Measurements from ENCODE around the gene ZNF407. TPM values are rescaled to one million over a fixed set of nuclear protein-coding genes. Genes with fewer than 3 reads are reported as not detected.

The ZNF407 gene
- total and polyA plus RNA-seq, 10 donors, result 2.0 to 41.0 (median 26.3) TPM

- H3K4me1 ChIP-seq, result no peaks in the 10 kb centered on the region
- H3K27me3 ChIP-seq (replicated peaks in 1 of 7), result no peaks in the 10 kb centered on the region
- H3K27ac ChIP-seq, result no peak overlapping the region
- intact Hi-C loops (cut with DNase I; ENCODE audit: low total_unique reads), result no loop called here
- 86 to 92% (median 89%) methylated on average over 1 of the region's 1 CpG for WGBS, 5 donors
- DNase-seq, result no peak
- peaks cover 0 to 3% (median 0%) of the 10 kb centered on the region in 6 donors for H3K36me3 ChIP-seq
- no peak for TF ChIP-seq POLR2AphosphoS5 (IDR thresholded peaks at IDR 0.05)
- TF ChIP-seq CTCF (IDR thresholded peaks at IDR 0.05 in 8 of 11, conservative IDR thresholded peaks at IDR 0.05 in 3 of 11), result no peak
- no peak for TF ChIP-seq POLR2A (IDR thresholded peaks at IDR 0.05)
- H3K9me3 ChIP-seq, result no peaks in the 10 kb centered on the region
- no peak overlapping the region for H3K4me3 ChIP-seq
These were observed 260.2 kb downstream of the ZNF407 start for GRCh38 chr18:74857901-74858300.

- intact Hi-C loops (cut with DNase I; ENCODE audit: low total_unique reads), result no loop called here
- Histone ChIP-seq H3K27ac (no peak overlapping the region), H3K27me3 (replicated peaks in 1 of 7) (no peaks in the 10 kb centered on the region), H3K4me3 (no peak overlapping the region), H3K4me1 (no peaks in the 10 kb centered on the region), H3K36me3 (peaks cover 0 to 3% (median 0%) of the 10 kb centered on the region in 6 donors), H3K9me3 (no peaks in the 10 kb centered on the region)
- WGBS, 5 donors, result 84 to 88% (median 86%) methylated on average over 4 of the region's 4 CpGs
- no peak for DNase-seq
- no peak for TF ChIP-seq CTCF (IDR thresholded peaks at IDR 0.05 in 8 of 11, conservative IDR thresholded peaks at IDR 0.05 in 3 of 11)
- TF ChIP-seq POLR2A (IDR thresholded peaks at IDR 0.05), result no peak
- no peak for TF ChIP-seq POLR2AphosphoS5 (IDR thresholded peaks at IDR 0.05)
These were observed 263.5 kb downstream of the ZNF407 start for GRCh38 chr18:74861154-74861553.

DNA sequence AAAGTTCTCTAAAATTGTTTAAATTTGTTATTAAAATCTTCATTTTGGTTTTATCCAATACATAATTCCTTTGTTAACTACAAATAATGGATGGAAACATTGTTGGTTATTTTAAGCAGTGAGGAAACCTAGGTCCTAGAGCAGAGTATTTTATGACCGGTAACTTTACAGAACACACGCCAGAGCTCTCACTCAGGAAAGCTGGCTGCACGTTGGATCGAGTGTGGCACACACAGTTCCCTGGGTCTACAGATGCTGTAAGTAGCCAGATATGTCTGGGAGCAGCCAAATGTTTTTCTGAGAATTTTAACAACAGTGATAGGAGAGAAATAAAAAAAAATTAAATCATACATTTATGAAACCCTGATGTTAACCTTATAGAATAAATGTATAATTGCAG, 264.4 kb downstream of the ZNF407 start:
- Histone ChIP-seq H3K27ac (no peak overlapping the region), H3K9me3 (no peaks in the 10 kb centered on the region), H3K27me3 (replicated peaks in 1 of 7) (no peaks in the 10 kb centered on the region), H3K4me1 (no peaks in the 10 kb centered on the region), H3K36me3 (peaks cover 0 to 3% (median 0%) of the 10 kb centered on the region in 6 donors), H3K4me3 (no peak overlapping the region)
- DNase-seq, result no peak
- WGBS, 5 donors, result 95 to 97% (median 96%) methylated on average over 4 of the region's 4 CpGs
- TF ChIP-seq CTCF (IDR thresholded peaks at IDR 0.05 in 8 of 11, conservative IDR thresholded peaks at IDR 0.05 in 3 of 11) (no peak), POLR2AphosphoS5 (IDR thresholded peaks at IDR 0.05) (no peak), POLR2A (IDR thresholded peaks at IDR 0.05) (no peak)
- intact Hi-C loops (cut with DNase I; ENCODE audit: low total_unique reads), result no loop called here

GRCh38 chr18:74866577-74866976, 268.9 kb downstream of the ZNF407 start:
- Histone ChIP-seq H3K27me3 (replicated peaks in 1 of 7) (no peaks in the 10 kb centered on the region), H3K4me3 (no peak overlapping the region), H3K9me3 (no peaks in the 10 kb centered on the region), H3K27ac (no peak overlapping the region), H3K4me1 (no peaks in the 10 kb centered on the region), H3K36me3 (no peaks in the 10 kb centered on the region)
- no peak for DNase-seq
- intact Hi-C loops (cut with DNase I; ENCODE audit: low total_unique reads), result no loop called here
- 95 to 100% (median 97%) methylated on average over 3 of the region's 3 CpGs for WGBS, 5 donors
- TF ChIP-seq CTCF (IDR thresholded peaks at IDR 0.05 in 8 of 11, conservative IDR thresholded peaks at IDR 0.05 in 3 of 11), result no peak
